HG03342 (cell line): ENCODE results near the gene STXBP6.
"Not testable (repeated sequence)": the region's sequence is repeated elsewhere in the genome, so short reads cannot be mapped to it uniquely, and the experiment has no call there.

ENCODE experiments used
- ATAC-seq: cut with Tn5 transposase; IDR thresholded peaks from one replicate; pipeline ENCODE4 v1.9.1; 2021; ENCODE audit warnings: mild to moderate bottlenecking, moderate library complexity; ENCODE audit not compliant: unreplicated experiment

STXBP6 gene

GRCh38 chr14:24774187-24774915 is 275.6 kb downstream of the STXBP6 start:
- ATAC-seq: no peak

DNA sequence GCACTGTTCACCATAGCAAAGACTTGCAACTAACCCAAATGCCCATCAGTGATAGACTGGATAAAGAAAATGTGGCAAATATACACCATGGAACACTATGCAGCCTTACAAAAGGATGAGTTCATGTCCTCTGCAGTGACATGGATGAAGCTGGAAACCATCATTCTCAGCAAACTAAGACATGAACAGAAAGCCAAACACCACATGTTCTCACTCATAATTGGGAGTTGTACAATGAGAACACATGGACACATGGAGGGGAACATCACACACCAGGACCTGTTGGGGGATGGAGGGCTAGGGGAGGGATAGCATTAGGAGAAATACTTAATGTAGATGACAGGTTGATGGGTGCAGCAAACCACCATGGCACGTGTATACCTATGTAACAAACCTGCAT is 276.4 kb downstream of the STXBP6 start:
- ATAC-seq: not testable (repeated sequence)

- ATAC-seq: no peak
Observed at GRCh38 chr14:24766434-24766833, 283.5 kb downstream of the STXBP6 start.

DNA sequence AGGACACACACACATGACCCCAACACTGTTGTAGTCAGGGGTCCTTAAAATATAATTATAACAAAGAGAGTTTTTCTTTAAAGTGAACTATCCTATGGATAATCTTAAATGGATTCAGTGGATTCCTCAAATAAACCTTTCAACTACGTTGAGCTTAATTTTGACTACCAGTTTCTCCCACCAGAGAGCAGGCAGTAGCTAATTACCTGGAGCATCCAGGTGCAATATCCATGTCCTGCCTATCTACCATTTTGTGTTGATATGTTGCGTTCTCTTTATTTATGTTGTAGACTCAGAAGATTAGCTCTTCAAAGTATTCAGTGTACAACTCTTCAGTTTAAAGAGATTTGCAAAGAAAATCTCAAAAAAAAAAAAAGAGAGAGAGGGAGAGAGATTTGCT is 288.8 kb downstream of the STXBP6 start:
- ATAC-seq: no peak
